VCaP (cell line): Measurements from ENCODE around the gene MAPK14.

ENCODE experiments used
- H3K27ac ChIP-seq: fragments of 450-650 bp; 2 replicates; pipeline ENCODE4 v1.5.1; 2017
- CTCF ChIP-seq: fragments of 450-650 bp; conservative IDR thresholded peaks from 2 replicates; pipeline ENCODE4 v1.5.1; 2017; ENCODE audit warnings: mild to moderate bottlenecking, moderate library complexity

Gene MAPK14

GRCh38 chr6:36054415-36054814, 26.8 kb downstream of the MAPK14 start:
- H3K27ac ChIP-seq = no peak overlapping the region
- TF ChIP-seq CTCF = no peak

GRCh38 chr6:36054956-36055355, 27.3 kb downstream of the MAPK14 start:
- no peak for TF ChIP-seq CTCF
- H3K27ac ChIP-seq = no peak overlapping the region

- TF ChIP-seq CTCF = no peak
Measured at GRCh38 chr6:36056178-36056577, 28.6 kb downstream of the MAPK14 start.

GRCh38 chr6:36061236-36061635, 33.6 kb downstream of the MAPK14 start:
- no peak for TF ChIP-seq CTCF
- H3K27ac ChIP-seq = no peak overlapping the region

More at GRCh38 chr6:36056178-36056577, 28.6 kb downstream of the MAPK14 start:
- H3K27ac ChIP-seq = no peak overlapping the region

GRCh38 chr6:36062247-36062646, 34.6 kb downstream of the MAPK14 start:
- H3K27ac ChIP-seq = no peak overlapping the region
- TF ChIP-seq CTCF = no peak

GRCh38 chr6:36063318-36064060, 35.9 kb downstream of the MAPK14 start:
- H3K27ac ChIP-seq = no peak overlapping the region
- TF ChIP-seq CTCF = no peak

- TF ChIP-seq CTCF = no peak
- no peak overlapping the region for H3K27ac ChIP-seq
Measured at GRCh38 chr6:36064770-36065396, 37.3 kb downstream of the MAPK14 start.
